HepG2 (cell line): ENCODE measurements around the gene CKLF. TPM values are rescaled to one million over a fixed set of nuclear protein-coding genes. Genes with fewer than 3 reads are reported as not detected.

Experiments
- ATAC-seq: fragments of 200-7000 bp; cut with Tn5 transposase; 3 replicates; pipeline ENCODE4 v1.9.1; 2020; ENCODE audit warnings: mild to moderate bottlenecking, moderate library complexity
- BruUV-seq: library from RNA; stranded (reverse); fragments of 400-500 nt; replicated peaks from 2 replicates; lab custom pipeline; 2021; lab: Mats Ljungman, UMichigan
- CTCF ChIA-PET: fragments of 300-600 bp; formaldehyde crosslinking; extraction: SDS; loops from one replicate; lab custom pipeline; 2021; ENCODE audit warnings: low total read pairs, inconsistent platforms, low intra/inter-chr PET ratio; lab: Yijun Ruan, JAX
- POLR2A ChIA-PET: fragments of 350-600 bp; sonication (Branson Sonifier 250); formaldehyde crosslinking; loops from one replicate; lab custom pipeline; 2020; ENCODE audit warnings: antibody characterized with exemption, inconsistent platforms; lab: Yijun Ruan, JAX
- DNase-seq: peaks from one replicate; pipeline ENCODE4 v3.0.0-alpha.2; 2015; ENCODE audit warnings: low spot score
- FAIRE-seq: peaks from 3 replicates; lab custom pipeline; 2011; peaks lifted over from hg19 to GRCh38; lab: Jason Lieb, UNC
- H2AFZ ChIP-seq: one replicate; pipeline ENCODE4 v1.6.1; 2011; ENCODE audit warnings: low read length, inconsistent platforms
- H3K27ac ChIP-seq: fragments of 300-600 bp; 3 replicates; pipeline ENCODE4 v1.8.0; 2011; ENCODE audit warnings: mixed run types, mild to moderate bottlenecking, mixed read lengths, low read length, inconsistent platforms; ENCODE audit not compliant: insufficient read depth; ENCODE audit errors: extremely low read length
- H3K27me3 ChIP-seq, 2 experiments: fragments of 200-600 bp in 1 of 2; 2 replicates in 1 of 2; 3 replicates in 1 of 2; pipeline versions ENCODE4 v1.6.0 to v1.8.0; 2011; ENCODE audit warnings: low read length in 2 of 2, mild to moderate bottlenecking in 2 of 2, moderate library complexity in 2 of 2, inconsistent platforms in 1 of 2; ENCODE audit not compliant: insufficient read depth in 2 of 2, control insufficient read depth in 1 of 2
- H3K36me3 ChIP-seq, 2 experiments: fragments of 200-600 bp in 1 of 2; replicated peaks in 1 of 2; 2 replicates in 1 of 2; 3 replicates in 1 of 2; pipeline versions ENCODE4 v1.5.1 to v1.8.0; 2011; ENCODE audit warnings: low read length in 2 of 2, inconsistent platforms in 1 of 2; ENCODE audit not compliant: insufficient read depth in 2 of 2, control insufficient read depth in 1 of 2
- H3K4me1 ChIP-seq: 2 replicates; pipeline ENCODE4 v1.5.1; 2012; ENCODE audit warnings: low read length, inconsistent platforms; ENCODE audit not compliant: insufficient read depth
- H3K4me2 ChIP-seq: 2 replicates; pipeline ENCODE4 v1.6.0; 2011; ENCODE audit warnings: low read depth, low read length, inconsistent platforms
- H3K4me3 ChIP-seq, 3 experiments: fragments of 200-600 bp in 1 of 3; sonication (generic), shearing (Covaris generic) in 1 of 3; replicated peaks in 1 of 3; 2 replicates each; pipeline ENCODE4 v1.5.1; 2011 to 2016; ENCODE audit warnings: low read length in 3 of 3, inconsistent platforms in 2 of 3, low read depth in 2 of 3, mild to moderate bottlenecking in 2 of 3, control low read depth in 1 of 3, mixed read lengths in 1 of 3; ENCODE audit not compliant: insufficient read depth in 1 of 3
- H3K79me2 ChIP-seq: one replicate; pipeline ENCODE4 v1.6.1; 2011; ENCODE audit warnings: low read length, inconsistent platforms; ENCODE audit not compliant: insufficient read depth
- H3K9ac ChIP-seq: 2 replicates; pipeline ENCODE4 v1.6.0; 2011; ENCODE audit warnings: mild to moderate bottlenecking, low read depth, low read length, inconsistent platforms; ENCODE audit not compliant: insufficient read depth
- H3K9me3 ChIP-seq: 2 replicates; pipeline ENCODE4 v1.5.1; 2012; ENCODE audit warnings: mild to moderate bottlenecking, low read length
- H4K20me1 ChIP-seq: 2 replicates; pipeline ENCODE4 v1.6.0; 2011; ENCODE audit warnings: inconsistent platforms, mild to moderate bottlenecking, low read length, moderate library complexity; ENCODE audit not compliant: insufficient read depth
- EED ChIP-seq: sonication (generic); formaldehyde crosslinking; IDR thresholded peaks from 2 replicates; pipeline ENCODE4 v1.5.0; 2020; ENCODE audit warnings: mild to moderate bottlenecking, missing genetic modification reagents
- HMGXB4 ChIP-seq, 2 experiments: sonication (generic) in 1 of 2; formaldehyde crosslinking in 1 of 2; IDR thresholded peaks; 2 replicates each; pipeline versions ENCODE4 v1.4.0 to v1.6.1; 2018 to 2020; ENCODE audit warnings: missing genetic modification reagents in 2 of 2, borderline replicate concordance in 1 of 2, low read depth in 1 of 2, mild to moderate bottlenecking in 1 of 2, missing biosample characterization in 1 of 2
- MATR3 ChIP-seq: sonication (generic); formaldehyde crosslinking; IDR thresholded peaks from 2 replicates; pipeline ENCODE4 v1.4.0; 2020; ENCODE audit warnings: missing genetic modification reagents
- SIN3B ChIP-seq: fragments of 150-350 bp; IDR thresholded peaks from 2 replicates; pipeline ENCODE4 v1.6.1; 2014; ENCODE audit warnings: low read length
- SP5 ChIP-seq: IDR thresholded peaks from 2 replicates; pipeline ENCODE4 v1.6.1; 2016; ENCODE audit warnings: low read depth, borderline replicate concordance
- ZNF124 ChIP-seq: sonication (generic); formaldehyde crosslinking; IDR thresholded peaks from 2 replicates; pipeline ENCODE4 v1.4.0; 2020; ENCODE audit warnings: missing genetic modification reagents
- ZNF83 ChIP-seq: sonication (generic); formaldehyde crosslinking; IDR thresholded peaks from 2 replicates; pipeline ENCODE4 v1.4.0; 2020; ENCODE audit warnings: missing genetic modification reagents, mild to moderate bottlenecking, borderline replicate concordance
- WGBS: methylation state at CpG from one replicate; pipeline ENCODE4 v1.1.6; 2017; ENCODE audit warnings: low lambda C conversion rate; 5-methylcytosine and 5-hydroxymethylcytosine counted together
- in situ Hi-C: cut with HindIII; loops from 2 replicates; pipeline ENCODE4 v1.10.0; 2017; ENCODE audit warnings: low pct_unique_long_range_greater_than_20kb; ENCODE audit not compliant: extremely low pct_ligation_motif_present
- intact Hi-C: fragments of 100-400 bp; cut with micrococcal nuclease; formaldehyde crosslinking; loops from one replicate; pipeline ENCODE4 v1.10.0; 2022; ENCODE audit not compliant: unreplicated experiment
- polyA plus RNA-seq, 8 experiments: library from polyadenylated mRNA; depleted of rRNA in 3 of 8; stranded (reverse) in 7 of 8; unstranded in 1 of 8; fragments of >200 nt; fragmentation: Illumina TruSeq in 4 of 8; extraction: Trizol in 4 of 8; gene quantifications; 2 replicates each; pipeline versions ENCODE4 v1.2.1 to v1.2.3, GENCODE V29; 2011 to 2016; ENCODE audit warnings: low read depth in 4 of 8, missing spikeins in 1 of 8, mixed read lengths in 1 of 8; ENCODE audit not compliant: insufficient read depth in 1 of 8
- total RNA-seq, 5 experiments: library from RNA; depleted of rRNA; stranded (reverse); fragments of >200 nt; fragmentation: Illumina TruSeq; extraction: Trizol; gene quantifications; 2 replicates each; pipeline ENCODE4 v1.2.3, GENCODE V29; 2016; ENCODE audit warnings: low read depth in 1 of 5
- TF ChIP-seq, protein P1 (sequence below): sonication (generic); formaldehyde crosslinking; IDR thresholded peaks from 2 replicates; pipeline ENCODE4 v1.4.0; 2020; ENCODE audit warnings: missing genetic modification reagents

CKLF gene
- total and polyA plus RNA-seq, 2 of the 13 experiments (the other 11 are each of a cell fraction or from before 2014, with no cell fraction given), result 120 to 167 TPM

DNA sequence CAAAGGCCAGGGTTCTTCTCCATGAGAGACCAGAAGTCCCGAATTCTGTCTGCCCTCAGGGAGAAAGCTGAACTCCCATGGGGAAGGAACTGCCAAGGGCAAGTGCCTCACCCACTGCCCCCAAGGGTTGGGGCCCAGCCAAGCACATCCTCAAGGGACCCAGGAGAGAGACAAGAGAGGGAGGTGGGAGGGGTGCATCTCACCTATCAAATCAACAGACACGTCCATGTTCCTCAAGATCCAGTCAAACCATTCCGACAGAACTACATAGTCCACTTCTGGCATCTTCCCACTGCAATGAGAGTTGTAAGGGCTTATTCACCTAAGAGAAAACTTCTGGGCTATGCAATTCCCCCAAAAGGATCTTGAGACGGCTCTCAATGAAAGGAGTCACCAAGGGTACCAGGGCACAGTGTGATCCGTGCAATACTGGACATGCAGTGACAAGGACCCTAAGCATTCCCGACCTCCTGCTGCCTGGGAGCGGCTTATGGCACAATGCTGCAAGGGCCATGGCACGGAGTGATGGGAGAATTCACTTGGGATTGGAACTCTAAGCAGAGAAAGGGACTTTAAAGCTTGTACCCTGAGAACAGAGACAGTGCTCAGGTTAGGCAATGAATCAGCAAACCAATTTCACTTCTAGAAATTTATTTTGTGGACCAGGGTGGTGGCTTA is 34.7 kb upstream of the CKLF start (continued):
- TF ChIP-seq SP5 (CRISPR knock-in tag) (no peak), HMGXB4 (CRISPR knock-in tag; IDR thresholded peaks at IDR 0.05; ENCODE audit: borderline replicate concordance in 1 of 2, low read depth in 1 of 2) (0 out of 4 replicates have a peak, but pooled peaks of 1 of the 2 experiments have one; percentile 18), SIN3B (no peak), ZNF83 (CRISPR knock-in tag) (0 out of 2 replicates have a peak, but pooled peaks have one; percentile 4)

DNA sequence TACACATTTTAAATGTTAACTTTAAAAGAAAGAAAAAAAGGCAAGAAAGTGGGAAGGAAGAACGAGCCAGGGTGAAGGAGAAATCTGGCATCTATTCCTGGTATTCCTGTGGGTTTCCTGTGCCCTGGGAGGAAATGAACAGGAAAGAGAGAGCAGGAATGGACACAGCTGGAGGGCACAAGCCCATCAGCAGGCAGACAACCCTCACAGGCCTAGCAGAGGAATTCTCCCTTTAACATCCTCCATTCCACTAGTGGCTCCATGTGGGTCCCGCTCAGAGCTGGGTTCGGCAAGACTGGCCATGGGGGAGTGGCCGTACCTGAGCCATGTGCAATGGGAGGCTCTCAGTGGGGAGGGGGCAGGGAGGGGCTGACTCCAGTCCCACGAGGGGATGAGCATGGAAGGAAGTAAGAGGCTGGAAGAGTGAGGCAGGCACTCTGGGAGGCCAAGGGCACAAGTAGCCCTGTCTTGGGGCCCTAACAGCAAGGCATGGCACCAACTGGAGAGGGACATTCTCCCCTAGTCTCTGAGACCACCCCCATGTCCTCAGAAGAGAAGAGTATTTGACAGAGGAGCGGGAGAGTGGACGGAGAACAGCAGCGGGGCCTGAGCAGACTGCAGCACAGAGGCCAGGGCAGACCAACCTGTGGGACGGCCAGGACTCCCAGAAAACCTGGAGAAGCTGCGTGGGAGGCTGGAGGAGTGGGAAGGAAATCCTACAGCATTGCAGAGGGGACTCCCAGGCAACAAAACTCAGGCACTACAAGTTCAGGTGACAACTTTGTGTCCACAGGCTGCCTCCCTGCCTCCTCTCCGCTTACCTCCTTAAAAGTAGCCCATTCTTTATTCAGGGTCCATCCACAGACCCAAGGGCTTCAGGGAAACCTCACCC is 32.6 kb upstream of the CKLF start:
- FAIRE-seq (no peak), DNase-seq (no peak), ATAC-seq (no peak)
- Histone ChIP-seq H3K27ac (no peak overlapping the region), H3K4me1 (peaks cover 39% of the 10 kb centered on the region), H3K36me3 (peaks cover 1 to 4% of the 10 kb centered on the region in 2 experiments; a peak in 4 of 5 replicates), H3K27me3 (no peaks in the 10 kb centered on the region), H4K20me1 (no peaks in the 10 kb centered on the region), H3K9ac (no peak overlapping the region), H3K79me2 (no peaks in the 10 kb centered on the region), H3K4me3 (no peak overlapping the region), H3K9me3 (no peaks in the 10 kb centered on the region), H3K4me2 (no peak overlapping the region), H2AFZ (no peak overlapping the region)
- 0 out of 2 replicates have a peak, but pooled peaks have one; percentile 26 for TF ChIP-seq EED (CRISPR knock-in tag)
- no peak for TF ChIP-seq ZNF124
- no peak for TF ChIP-seq MATR3
- TF ChIP-seq, protein P1, sequence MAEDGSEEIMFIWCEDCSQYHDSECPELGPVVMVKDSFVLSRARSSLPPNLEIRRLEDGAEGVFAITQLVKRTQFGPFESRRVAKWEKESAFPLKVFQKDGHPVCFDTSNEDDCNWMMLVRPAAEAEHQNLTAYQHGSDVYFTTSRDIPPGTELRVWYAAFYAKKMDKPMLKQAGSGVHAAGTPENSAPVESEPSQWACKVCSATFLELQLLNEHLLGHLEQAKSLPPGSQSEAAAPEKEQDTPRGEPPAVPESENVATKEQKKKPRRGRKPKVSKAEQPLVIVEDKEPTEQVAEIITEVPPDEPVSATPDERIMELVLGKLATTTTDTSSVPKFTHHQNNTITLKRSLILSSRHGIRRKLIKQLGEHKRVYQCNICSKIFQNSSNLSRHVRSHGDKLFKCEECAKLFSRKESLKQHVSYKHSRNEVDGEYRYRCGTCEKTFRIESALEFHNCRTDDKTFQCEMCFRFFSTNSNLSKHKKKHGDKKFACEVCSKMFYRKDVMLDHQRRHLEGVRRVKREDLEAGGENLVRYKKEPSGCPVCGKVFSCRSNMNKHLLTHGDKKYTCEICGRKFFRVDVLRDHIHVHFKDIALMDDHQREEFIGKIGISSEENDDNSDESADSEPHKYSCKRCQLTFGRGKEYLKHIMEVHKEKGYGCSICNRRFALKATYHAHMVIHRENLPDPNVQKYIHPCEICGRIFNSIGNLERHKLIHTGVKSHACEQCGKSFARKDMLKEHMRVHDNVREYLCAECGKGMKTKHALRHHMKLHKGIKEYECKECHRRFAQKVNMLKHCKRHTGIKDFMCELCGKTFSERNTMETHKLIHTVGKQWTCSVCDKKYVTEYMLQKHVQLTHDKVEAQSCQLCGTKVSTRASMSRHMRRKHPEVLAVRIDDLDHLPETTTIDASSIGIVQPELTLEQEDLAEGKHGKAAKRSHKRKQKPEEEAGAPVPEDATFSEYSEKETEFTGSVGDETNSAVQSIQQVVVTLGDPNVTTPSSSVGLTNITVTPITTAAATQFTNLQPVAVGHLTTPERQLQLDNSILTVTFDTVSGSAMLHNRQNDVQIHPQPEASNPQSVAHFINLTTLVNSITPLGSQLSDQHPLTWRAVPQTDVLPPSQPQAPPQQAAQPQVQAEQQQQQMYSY, result peak; percentile 22; the same call in 1 of the 2 replicates
- no TSS peak for BruUV-seq
- POLR2A ChIA-PET, result no interaction called here
- intact Hi-C loops, result no loop called here
- CTCF ChIA-PET, result no interaction called here
- 93% methylated on average over 11 of the region's 11 CpGs for WGBS
- in situ Hi-C loops, result no loop called here
